Activated CD8-positive, alpha-beta memory T cell treated with anti-CD3 and anti-CD28 coated beads for 4 hours (primary cell): ENCODE measurements around the gene TAS2R43.
"Not testable (repeated sequence)": the region's sequence is repeated elsewhere in the genome, so short reads cannot be mapped to it uniquely, and the experiment has no call there.

Experiments
- DNase-seq, 2 donors: peaks; one replicate each; pipeline ENCODE4 v3.0.0-alpha.2; 2020; ENCODE audit warnings: low read depth in 2 of 2

The TAS2R43 gene

DNA sequence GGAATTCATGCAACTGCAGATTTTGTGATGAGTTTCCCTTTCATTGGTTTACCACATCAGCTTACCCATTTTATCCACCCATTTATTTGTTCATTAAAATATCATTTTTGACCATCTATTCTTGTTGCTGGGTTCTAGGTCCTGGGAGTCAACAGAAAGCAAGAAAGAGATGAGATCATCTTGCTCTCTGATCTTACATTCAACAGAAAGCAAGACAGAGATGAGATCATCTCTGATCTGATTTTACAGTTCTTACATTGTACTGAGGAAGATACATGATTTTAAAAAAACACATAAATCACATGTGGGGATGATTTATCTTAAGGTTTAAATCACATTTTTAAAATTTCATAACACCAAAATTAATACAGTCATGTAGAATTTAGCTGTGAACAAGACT lies 32.3 kb downstream of the TAS2R43 start:
- DNase-seq = no peak

DNA sequence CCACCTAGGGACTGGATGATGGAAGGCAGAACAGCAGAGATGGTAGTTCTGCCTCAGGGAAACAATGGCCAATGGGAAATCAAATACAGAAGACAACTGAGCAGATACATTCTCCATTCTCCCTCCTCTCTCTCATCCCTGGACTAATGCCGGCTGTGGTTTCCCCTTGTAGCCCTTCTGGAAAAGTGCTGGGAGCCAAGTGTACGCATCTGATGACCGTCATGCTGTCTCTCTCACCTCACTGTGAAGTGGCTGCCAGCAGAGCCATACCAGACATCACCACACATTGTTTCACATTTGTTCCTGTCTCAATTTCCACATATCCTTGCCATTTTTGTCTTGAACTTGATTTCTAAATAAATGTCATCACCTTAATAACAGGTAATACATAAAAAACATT lies 33.1 kb downstream of the TAS2R43 start:
- DNase-seq = no peak

DNA sequence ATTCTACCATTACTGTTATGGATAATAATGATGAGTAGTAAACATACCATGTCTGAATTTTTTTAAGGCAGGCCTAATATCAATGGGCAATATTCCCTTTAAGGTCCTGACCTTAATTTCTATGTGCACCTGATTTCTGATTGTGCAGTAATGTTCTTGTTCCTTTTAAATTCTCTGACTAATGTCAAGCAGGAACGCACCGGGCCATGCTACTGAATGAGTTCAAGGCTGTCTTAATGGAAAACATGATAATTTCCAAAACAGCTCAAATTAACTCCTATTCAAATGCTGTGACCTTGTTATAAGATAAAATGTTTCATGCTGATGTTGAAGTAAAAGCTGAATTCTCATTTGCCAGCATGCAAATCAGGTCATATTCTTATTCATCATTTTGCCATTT lies 36.8 kb downstream of the TAS2R43 start:
- no peak for DNase-seq

DNA sequence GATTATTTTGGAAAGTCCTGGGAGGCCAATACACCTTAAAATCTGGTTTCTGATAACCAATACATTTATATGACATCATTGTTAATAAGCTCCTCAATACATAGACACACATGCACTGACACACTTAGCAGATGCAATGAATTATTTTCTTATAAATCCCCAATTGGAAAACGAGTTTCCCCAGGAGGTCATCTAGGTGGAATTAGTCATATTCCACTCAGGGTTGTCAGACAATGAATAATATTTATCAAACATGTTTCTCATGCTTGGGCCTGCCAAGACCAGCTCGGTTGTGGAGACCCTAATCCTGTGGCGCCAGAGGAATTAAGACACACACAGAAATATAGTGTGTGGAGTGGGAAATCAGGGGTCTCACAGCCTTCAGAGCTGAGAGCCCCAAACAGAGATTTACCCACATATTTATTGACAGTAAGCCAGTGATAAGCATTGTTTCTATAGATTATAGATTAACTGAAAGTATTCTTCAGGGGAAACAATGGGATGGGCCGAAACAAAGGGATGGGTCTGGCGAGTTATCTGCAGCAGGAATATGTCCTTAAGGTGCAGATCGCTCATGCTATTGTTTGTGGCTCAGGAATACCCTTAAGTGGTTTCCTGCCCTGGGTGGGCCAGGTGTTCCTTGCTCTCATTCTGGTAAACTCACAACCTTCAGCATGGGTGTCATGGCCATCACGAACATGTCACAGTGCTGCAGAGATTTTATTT lies 42.1 kb downstream of the TAS2R43 start:
- not testable (repeated sequence) for DNase-seq

DNA sequence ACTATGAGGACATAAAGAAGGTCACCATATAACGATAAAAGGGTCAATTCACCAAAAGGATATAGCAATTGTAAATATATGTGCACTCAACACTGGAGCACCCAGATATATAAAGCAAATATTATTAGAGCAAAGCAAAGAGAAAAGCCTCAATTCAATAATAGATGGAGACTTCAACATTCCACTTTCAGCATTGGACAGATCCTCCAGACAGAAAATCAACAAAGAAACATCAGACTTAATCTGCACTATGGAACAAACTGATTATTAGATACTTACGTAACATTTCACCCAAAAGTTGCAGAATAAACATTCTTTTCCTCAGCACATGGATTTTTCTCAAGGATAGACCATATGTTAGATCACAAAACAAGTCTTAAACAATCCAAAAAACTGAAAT lies 50.7 kb downstream of the TAS2R43 start:
- DNase-seq = not testable (repeated sequence)
